ENCODE results near the gene CCDC74B. TPM values are rescaled to one million over a fixed set of nuclear protein-coding genes. Genes with fewer than 3 reads are reported as not detected.
"Not testable (repeated sequence)": the region's sequence is repeated elsewhere in the genome, so short reads cannot be mapped to it uniquely, and the experiment has no call there.

Gene CCDC74B
- total and polyA plus RNA-seq, 2 experiments from 2014 or later = 7.8 to 17.0 TPM

- H3K9me3 ChIP-seq (ENCODE audit: low read depth) = no peaks in the 10 kb centered on the region
- no peak overlapping the region for H3K4me3 ChIP-seq
- TF ChIP-seq CTCF (IDR thresholded peaks at IDR 0.05; ENCODE audit: low read depth, low read length) = no peak
- no peaks in the 10 kb centered on the region for H3K36me3 ChIP-seq
- no peak overlapping the region for H3K27ac ChIP-seq
- no peaks in the 10 kb centered on the region for H3K27me3 ChIP-seq
- DNase-seq (ENCODE audit: low read depth in 1 of 2, low spot score in 1 of 2) = no peak
- no peaks in the 10 kb centered on the region for H3K4me1 ChIP-seq (ENCODE audit: low read depth)
Observed at GRCh38 chr2:130186391-130186790, 41.5 kb upstream of the CCDC74B start.

GRCh38 chr2:130185896-130186295, 41.0 kb upstream of the CCDC74B start:
- Histone ChIP-seq H3K4me3 (no peak overlapping the region), H3K4me1 (ENCODE audit: low read depth) (no peaks in the 10 kb centered on the region), H3K27me3 (no peaks in the 10 kb centered on the region), H3K27ac (no peak overlapping the region), H3K36me3 (no peaks in the 10 kb centered on the region), H3K9me3 (ENCODE audit: low read depth) (no peaks in the 10 kb centered on the region)
- TF ChIP-seq CTCF (IDR thresholded peaks at IDR 0.05; ENCODE audit: low read depth, low read length) = no peak
- DNase-seq (ENCODE audit: low read depth in 1 of 2, low spot score in 1 of 2) = no peak

GRCh38 chr2:130185436-130185835, 40.5 kb upstream of the CCDC74B start:
- no peak for DNase-seq (ENCODE audit: low read depth in 1 of 2, low spot score in 1 of 2)
- Histone ChIP-seq H3K27ac (no peak overlapping the region), H3K36me3 (no peaks in the 10 kb centered on the region), H3K9me3 (ENCODE audit: low read depth) (no peaks in the 10 kb centered on the region), H3K4me1 (ENCODE audit: low read depth) (no peaks in the 10 kb centered on the region), H3K27me3 (no peaks in the 10 kb centered on the region), H3K4me3 (no peak overlapping the region)
- TF ChIP-seq CTCF (IDR thresholded peaks at IDR 0.05; ENCODE audit: low read depth, low read length) = no peak

- Histone ChIP-seq H3K27ac (no peak overlapping the region), H3K4me1 (ENCODE audit: low read depth) (no peaks in the 10 kb centered on the region), H3K36me3 (no peaks in the 10 kb centered on the region), H3K4me3 (no peak overlapping the region), H3K9me3 (ENCODE audit: low read depth) (no peaks in the 10 kb centered on the region), H3K27me3 (no peaks in the 10 kb centered on the region)
- TF ChIP-seq CTCF (IDR thresholded peaks at IDR 0.05; ENCODE audit: low read depth, low read length) = no peak
- DNase-seq (ENCODE audit: low read depth in 1 of 2, low spot score in 1 of 2) = peak in 1 of 2 donors; percentile 56
Observed at GRCh38 chr2:130183512-130184373, 38.8 kb upstream of the CCDC74B start.

- H3K4me1 ChIP-seq (ENCODE audit: low read depth); H3K9me3 ChIP-seq (ENCODE audit: low read depth); H3K36me3 ChIP-seq; H3K27ac ChIP-seq; DNase-seq (ENCODE audit: low read depth in 1 of 2, low spot score in 1 of 2); H3K27me3 ChIP-seq: not testable (repeated sequence)
- peak overlapping the region; percentile 97 for H3K4me3 ChIP-seq
Observed at GRCh38 chr2:130182826-130183511, 38.1 kb upstream of the CCDC74B start.
